ENCODE measurements around the gene HLA-DPB1.

The HLA-DPB1 gene

DNA sequence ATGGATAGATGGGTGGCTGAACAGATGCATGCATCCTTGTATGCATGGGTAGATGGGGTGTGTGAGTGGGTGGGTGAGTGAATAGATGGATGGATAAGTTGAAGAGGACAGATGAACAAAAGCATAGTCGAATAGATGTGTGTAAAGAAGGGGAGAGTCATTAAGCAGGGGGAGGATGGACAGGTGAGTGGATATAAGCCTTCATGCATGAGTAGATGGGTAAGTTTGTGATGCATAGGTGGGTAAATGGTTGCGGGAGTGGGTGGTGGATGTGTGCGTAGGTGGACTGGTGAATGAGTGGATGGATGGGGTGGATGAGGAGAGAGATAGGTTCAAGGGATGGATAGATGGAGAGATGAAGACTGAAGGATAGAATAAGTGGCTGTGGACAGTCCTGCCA lies 29.6 kb downstream of the HLA-DPB1 start:
- no peak for DNase-seq

- no peak for DNase-seq
Observed at GRCh38 chr6:33105916-33106871, 30.4 kb downstream of the HLA-DPB1 start.

- no peak for DNase-seq
Observed at GRCh38 chr6:33107641-33108040, 31.9 kb downstream of the HLA-DPB1 start.

GRCh38 chr6:33108307-33108706 lies 32.5 kb downstream of the HLA-DPB1 start:
- DNase-seq, result no peak

DNA sequence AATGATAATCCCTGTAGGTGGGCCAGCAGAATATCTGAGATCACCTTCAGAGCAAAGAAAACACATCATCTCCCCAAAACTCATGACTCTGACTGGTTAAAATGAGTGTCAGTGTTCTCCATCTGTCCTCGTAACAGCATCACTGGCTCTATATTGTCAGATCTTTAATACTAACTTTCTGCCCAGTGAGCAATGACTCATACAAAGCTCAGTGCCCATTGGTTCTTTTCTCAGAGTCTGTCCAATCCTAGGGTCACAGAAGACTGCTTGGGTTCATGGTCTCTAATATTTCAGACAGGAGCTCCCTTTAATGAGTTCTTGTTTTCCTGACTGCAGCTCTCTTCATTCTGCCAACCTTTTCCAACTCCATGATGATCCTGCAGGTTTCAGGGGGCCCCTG lies 36.4 kb downstream of the HLA-DPB1 start:
- peak; percentile 67 for DNase-seq

- DNase-seq, result no peak
Observed at GRCh38 chr6:33113755-33114154, 38.0 kb downstream of the HLA-DPB1 start.

GRCh38 chr6:33114406-33114805 lies 38.6 kb downstream of the HLA-DPB1 start:
- DNase-seq, result no peak

GRCh38 chr6:33116417-33116816 lies 40.6 kb downstream of the HLA-DPB1 start:
- no peak for DNase-seq

GRCh38 chr6:33116841-33117711 lies 41.3 kb downstream of the HLA-DPB1 start:
- no peak for DNase-seq

DNA sequence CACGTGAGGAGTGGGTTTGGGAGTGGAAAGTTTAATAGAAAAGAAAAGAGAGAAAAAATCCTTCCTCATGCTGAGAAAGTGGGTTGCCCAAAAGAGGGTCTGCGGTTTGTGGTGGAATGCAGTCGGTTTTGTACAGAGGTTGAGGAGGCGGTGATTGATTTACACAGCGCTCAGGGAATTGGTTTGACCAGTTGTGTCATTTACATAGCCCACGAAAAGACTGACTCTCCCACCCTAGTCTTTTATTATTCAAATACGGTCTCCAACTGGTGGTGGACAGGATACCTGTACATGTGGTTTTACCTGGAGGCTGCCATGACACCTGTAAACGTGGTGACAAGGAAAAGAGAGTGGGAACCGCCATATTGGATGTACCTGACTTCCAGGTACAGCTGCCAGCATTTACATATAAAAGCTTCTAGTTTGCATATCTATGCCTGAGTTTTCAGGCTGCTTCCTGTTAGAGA lies 42.1 kb downstream of the HLA-DPB1 start:
- no peak for DNase-seq

GRCh38 chr6:33118525-33119123 lies 42.8 kb downstream of the HLA-DPB1 start:
- DNase-seq, result peak; percentile 80

DNA sequence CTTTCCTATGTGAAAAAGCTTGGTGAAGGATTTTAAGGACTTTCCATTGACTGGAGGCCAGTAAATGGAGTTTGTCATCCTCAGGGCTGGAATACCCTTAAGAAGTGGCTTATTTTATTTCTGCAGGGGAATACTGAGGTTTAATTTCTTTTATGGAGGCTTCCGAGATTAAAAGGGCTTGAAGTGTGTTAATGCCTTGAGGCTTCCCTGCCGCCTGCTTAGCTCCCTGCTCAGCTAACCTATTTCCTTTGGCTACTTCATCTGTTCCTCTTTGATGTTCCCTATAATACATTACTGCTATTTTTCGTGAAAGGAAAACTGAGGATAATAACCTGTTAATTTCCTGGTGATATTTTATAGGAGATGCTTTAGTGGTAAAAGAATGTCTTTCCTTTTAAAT lies 44.2 kb downstream of the HLA-DPB1 start:
- no peak for DNase-seq

DNA sequence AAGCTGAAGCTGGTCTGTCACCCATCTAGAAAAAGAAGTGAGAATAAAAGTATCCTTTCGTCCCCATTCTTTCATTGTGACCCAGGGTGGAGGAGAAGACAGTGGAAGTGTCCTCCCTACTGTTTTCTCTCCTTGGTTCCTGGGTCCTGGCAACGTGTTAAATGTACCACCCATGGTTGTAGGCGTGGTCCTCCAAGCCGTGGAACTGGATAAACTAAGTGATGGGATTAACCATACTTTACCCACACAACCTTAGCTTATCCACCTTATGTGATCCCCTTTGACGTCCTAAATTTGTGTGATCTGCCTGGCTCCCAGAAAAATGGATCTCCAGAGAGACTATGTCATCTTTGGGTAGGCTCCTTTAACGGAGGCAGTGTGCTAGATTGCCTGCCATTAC lies 47.4 kb downstream of the HLA-DPB1 start:
- no peak for DNase-seq

DNA sequence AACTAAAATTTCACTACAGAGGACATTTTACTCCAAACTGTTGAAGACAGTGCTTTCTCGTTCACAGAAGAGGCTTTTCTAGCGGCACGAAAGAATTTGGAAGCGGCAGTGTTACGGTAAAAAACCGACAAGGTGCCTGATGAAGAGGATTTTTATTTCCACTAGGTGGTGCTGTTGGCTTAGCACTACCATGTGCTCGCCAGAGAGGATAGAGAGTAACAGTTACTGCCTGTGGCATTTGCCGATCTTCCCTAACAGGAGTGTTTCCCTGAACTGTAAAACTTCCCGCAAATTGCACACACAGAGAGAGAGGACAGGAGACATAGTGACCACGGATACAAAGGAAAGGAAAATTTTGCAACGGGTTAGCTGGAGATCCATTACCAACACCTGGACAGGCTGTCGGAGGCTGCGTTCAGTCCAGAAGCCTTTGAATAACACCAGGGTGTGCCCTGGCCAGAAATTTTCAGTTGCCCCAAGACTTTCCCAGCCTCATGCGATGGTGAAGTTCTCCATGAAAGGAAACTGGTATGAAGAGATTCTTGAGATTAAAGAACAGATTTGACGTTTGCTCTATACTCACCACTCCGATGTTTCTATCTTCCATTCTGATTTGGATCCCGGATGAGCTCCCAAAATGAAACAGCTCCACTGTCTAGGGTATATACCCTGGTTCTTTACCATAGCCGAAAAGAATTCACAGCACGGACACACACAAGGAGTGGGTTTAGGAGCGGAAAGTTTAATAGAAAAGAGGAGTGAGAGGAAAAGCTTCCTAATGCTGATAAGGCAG lies 48.1 kb downstream of the HLA-DPB1 start:
- peak; percentile 37 for DNase-seq

DNA sequence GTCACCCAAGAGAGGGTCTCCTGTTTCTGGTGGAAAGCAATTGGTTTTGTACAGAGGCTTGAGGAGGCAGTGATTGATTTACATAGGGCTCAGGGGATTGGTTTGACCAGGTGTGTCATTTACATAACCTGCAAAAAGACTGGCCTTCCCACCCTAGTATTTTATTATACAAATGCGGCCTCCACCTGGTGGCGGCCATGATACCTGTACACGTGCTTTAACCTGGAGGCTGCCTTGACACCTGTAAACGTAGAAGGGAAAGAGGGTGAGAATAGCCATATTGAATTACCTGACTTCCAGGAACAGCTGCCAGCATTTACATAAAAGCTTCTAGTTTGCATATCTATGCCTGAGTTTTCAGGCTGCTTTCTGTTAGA lies 48.7 kb downstream of the HLA-DPB1 start:
- DNase-seq, result no peak

- DNase-seq, result no peak
Observed at GRCh38 chr6:33124947-33125346, 49.2 kb downstream of the HLA-DPB1 start.

- DNase-seq, result peak; percentile 61
Observed at GRCh38 chr6:33126101-33126714, 50.4 kb downstream of the HLA-DPB1 start.

DNA sequence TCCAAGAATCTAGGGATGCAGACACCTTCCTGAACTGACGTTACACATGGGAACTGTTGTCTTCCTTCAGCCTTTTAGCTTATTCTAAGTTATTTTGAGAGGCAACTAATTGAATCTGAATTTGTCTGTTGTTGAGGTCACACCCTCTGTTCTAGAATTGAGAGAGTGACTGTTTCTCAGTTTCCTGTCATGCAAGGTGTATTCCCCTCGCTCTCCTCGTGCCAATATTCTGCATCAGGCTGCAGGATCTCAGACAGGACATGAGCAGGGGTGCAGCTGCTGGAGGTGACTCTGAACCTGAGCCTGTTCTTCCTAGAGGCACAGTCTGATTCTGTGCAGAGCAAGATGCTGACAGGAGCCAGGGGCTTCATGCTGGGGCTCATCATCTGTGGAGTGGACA lies 52.5 kb downstream of the HLA-DPB1 start:
- DNase-seq, result no peak

- no peak for DNase-seq
Observed at GRCh38 chr6:33132081-33132524, 56.3 kb downstream of the HLA-DPB1 start.

GRCh38 chr6:33136310-33136900 lies 60.6 kb downstream of the HLA-DPB1 start:
- DNase-seq, result no peak
